HEK293 (cell line): ENCODE data around the gene DNMBP.

ENCODE experiments used
- EGR2 ChIP-seq: fragments of 450-650 bp; formaldehyde crosslinking; IDR thresholded peaks from 2 replicates; pipeline ENCODE4 v1.5.1; 2016; ENCODE audit warnings: low read depth, missing biosample characterization, missing genetic modification characterization
- HOXD13 ChIP-seq: sonication (generic); formaldehyde crosslinking; IDR thresholded peaks from 2 replicates; pipeline ENCODE4 v1.8.0; 2022; ENCODE audit warnings: missing genetic modification reagents, borderline replicate concordance
- KLF1 ChIP-seq: fragments of 450-650 bp; formaldehyde crosslinking; IDR thresholded peaks from 2 replicates; pipeline ENCODE4 v1.5.1; 2016; ENCODE audit warnings: missing biosample characterization, missing genetic modification characterization
- KLF16 ChIP-seq: fragments of 450-650 bp; formaldehyde crosslinking; IDR thresholded peaks from 2 replicates; pipeline ENCODE4 v1.5.1; 2017; ENCODE audit warnings: missing biosample characterization, missing genetic modification characterization
- SETDB1 ChIP-seq: IDR thresholded peaks from one replicate; pipeline ENCODE4 v1.6.1; 2017; ENCODE audit warnings: mild to moderate bottlenecking, low read length, moderate library complexity, mixed read lengths; ENCODE audit not compliant: insufficient read length
- ZBTB17 ChIP-seq: fragments of 450-650 bp; formaldehyde crosslinking; IDR thresholded peaks from 2 replicates; pipeline ENCODE4 v1.5.1; 2016; ENCODE audit warnings: missing biosample characterization, missing genetic modification characterization
- ZBTB8A ChIP-seq: fragments of 450-650 bp; formaldehyde crosslinking; IDR thresholded peaks from 2 replicates; pipeline ENCODE4 v1.5.1; 2016; ENCODE audit warnings: missing biosample characterization, missing genetic modification characterization
- ZFP3 ChIP-seq: fragments of 450-650 bp; formaldehyde crosslinking; IDR thresholded peaks from 2 replicates; pipeline ENCODE4 v1.5.1; 2016; ENCODE audit warnings: low read depth, missing biosample characterization, missing genetic modification characterization
- ZNF10 ChIP-seq: fragments of 450-650 bp; formaldehyde crosslinking; IDR thresholded peaks from 2 replicates; pipeline ENCODE4 v1.5.1; 2017; ENCODE audit warnings: missing biosample characterization, missing genetic modification characterization
- ZNF114 ChIP-seq: fragments of 450-650 bp; formaldehyde crosslinking; IDR thresholded peaks from 2 replicates; pipeline ENCODE4 v1.5.0; 2017; ENCODE audit warnings: missing biosample characterization, missing genetic modification characterization
- ZNF211 ChIP-seq: fragments of 450-650 bp; formaldehyde crosslinking; IDR thresholded peaks from 2 replicates; pipeline ENCODE4 v1.5.1; 2016; ENCODE audit warnings: low read depth, missing biosample characterization, missing genetic modification characterization
- ZNF350 ChIP-seq: fragments of 450-650 bp; formaldehyde crosslinking; IDR thresholded peaks from 2 replicates; pipeline ENCODE4 v1.5.0; 2017; ENCODE audit warnings: missing biosample characterization, mild to moderate bottlenecking, missing genetic modification characterization
- ZNF37A ChIP-seq: fragments of 450-650 bp; IDR thresholded peaks from 2 replicates; pipeline ENCODE4 v1.5.1; 2018; ENCODE audit warnings: missing biosample characterization, missing genetic modification characterization
- ZNF433 ChIP-seq: fragments of 450-650 bp; formaldehyde crosslinking; IDR thresholded peaks from 2 replicates; pipeline ENCODE4 v1.5.1; 2016; ENCODE audit warnings: missing biosample characterization, missing genetic modification characterization, low read depth
- ZNF530 ChIP-seq: fragments of 450-650 bp; formaldehyde crosslinking; IDR thresholded peaks from 2 replicates; pipeline ENCODE4 v1.5.1; 2016; ENCODE audit warnings: low read depth, missing biosample characterization, missing genetic modification characterization
- ZNF629 ChIP-seq: fragments of 450-650 bp; formaldehyde crosslinking; IDR thresholded peaks from 2 replicates; pipeline ENCODE4 v1.5.1; 2017; ENCODE audit warnings: missing biosample characterization, missing genetic modification characterization
- ZNF701 ChIP-seq: fragments of 450-650 bp; formaldehyde crosslinking; IDR thresholded peaks from 2 replicates; pipeline ENCODE4 v1.5.1; 2016; ENCODE audit warnings: missing biosample characterization, missing genetic modification characterization
- ZNF707 ChIP-seq: fragments of 450-650 bp; formaldehyde crosslinking; IDR thresholded peaks from 2 replicates; pipeline ENCODE4 v1.5.1; 2016; ENCODE audit warnings: missing biosample characterization, missing genetic modification characterization
- TF ChIP-seq, protein P1 (sequence below): fragments of 450-650 bp; formaldehyde crosslinking; IDR thresholded peaks from 2 replicates; pipeline ENCODE4 v1.5.1; 2017; ENCODE audit warnings: missing biosample characterization, missing genetic modification characterization
- TF ChIP-seq, protein P2 (sequence below): fragments of 450-650 bp; formaldehyde crosslinking; IDR thresholded peaks from 2 replicates; pipeline ENCODE4 v1.5.1; 2016; ENCODE audit warnings: missing biosample characterization, missing genetic modification characterization
- TF ChIP-seq, protein P3 (sequence below): fragments of 450-650 bp; formaldehyde crosslinking; IDR thresholded peaks from 2 replicates; pipeline ENCODE4 v1.5.1; 2016; ENCODE audit warnings: missing biosample characterization, missing genetic modification characterization, low read depth
- TF ChIP-seq, protein P4 (sequence below): fragments of 450-650 bp; formaldehyde crosslinking; IDR thresholded peaks from 2 replicates; pipeline ENCODE4 v1.5.1; 2017; ENCODE audit warnings: missing biosample characterization, missing genetic modification characterization
- TF ChIP-seq, protein P5 (sequence below): fragments of 450-650 bp; formaldehyde crosslinking; IDR thresholded peaks from 2 replicates; pipeline ENCODE4 v1.5.1; 2017; ENCODE audit warnings: missing biosample characterization, missing genetic modification characterization
- TF ChIP-seq, protein P6 (sequence below): fragments of 450-650 bp; formaldehyde crosslinking; IDR thresholded peaks from 2 replicates; pipeline ENCODE4 v1.5.1; 2016; ENCODE audit warnings: missing biosample characterization, missing genetic modification characterization, borderline replicate concordance
- TF ChIP-seq, protein P7 (sequence below): fragments of 450-650 bp; formaldehyde crosslinking; IDR thresholded peaks from 2 replicates; pipeline ENCODE4 v1.5.1; 2016; ENCODE audit warnings: missing biosample characterization, missing genetic modification characterization

Gene DNMBP

DNA sequence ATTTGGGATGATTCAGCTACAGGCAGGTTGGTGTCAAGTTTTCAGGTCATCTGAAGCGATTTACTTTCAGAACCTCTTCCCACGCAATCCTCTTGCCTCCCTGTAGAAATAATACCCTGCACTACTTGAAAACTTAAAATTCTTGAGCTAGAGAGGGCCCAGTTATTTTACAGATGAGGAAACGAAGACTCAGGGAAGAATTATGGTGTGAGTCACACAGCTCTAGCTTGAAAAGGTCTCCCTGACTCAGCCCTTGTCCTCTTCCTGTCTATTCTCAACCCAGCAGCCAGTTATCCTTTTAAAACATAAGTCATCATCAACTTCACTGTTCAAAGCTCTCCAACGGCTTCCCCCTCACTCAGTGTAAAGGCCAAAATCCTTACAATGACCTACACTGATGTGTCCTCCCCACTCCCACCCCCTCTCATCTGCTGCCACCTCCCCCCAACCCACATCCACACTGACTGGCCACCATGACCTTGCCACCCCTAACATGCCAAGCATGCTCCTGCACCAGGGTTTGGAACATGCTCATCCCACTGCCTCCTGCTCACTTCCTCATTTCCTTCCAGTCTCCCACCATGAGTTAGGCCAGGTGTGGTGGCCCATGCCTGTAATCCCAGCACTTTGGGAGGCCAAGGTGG, 3.4 kb downstream of the DNMBP start (continued):
- TF ChIP-seq, protein P1, sequence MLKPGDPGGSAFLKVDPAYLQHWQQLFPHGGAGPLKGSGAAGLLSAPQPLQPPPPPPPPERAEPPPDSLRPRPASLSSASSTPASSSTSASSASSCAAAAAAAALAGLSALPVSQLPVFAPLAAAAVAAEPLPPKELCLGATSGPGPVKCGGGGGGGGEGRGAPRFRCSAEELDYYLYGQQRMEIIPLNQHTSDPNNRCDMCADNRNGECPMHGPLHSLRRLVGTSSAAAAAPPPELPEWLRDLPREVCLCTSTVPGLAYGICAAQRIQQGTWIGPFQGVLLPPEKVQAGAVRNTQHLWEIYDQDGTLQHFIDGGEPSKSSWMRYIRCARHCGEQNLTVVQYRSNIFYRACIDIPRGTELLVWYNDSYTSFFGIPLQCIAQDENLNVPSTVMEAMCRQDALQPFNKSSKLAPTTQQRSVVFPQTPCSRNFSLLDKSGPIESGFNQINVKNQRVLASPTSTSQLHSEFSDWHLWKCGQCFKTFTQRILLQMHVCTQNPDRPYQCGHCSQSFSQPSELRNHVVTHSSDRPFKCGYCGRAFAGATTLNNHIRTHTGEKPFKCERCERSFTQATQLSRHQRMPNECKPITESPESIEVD = peak; percentile 91
- TF ChIP-seq, protein P2, sequence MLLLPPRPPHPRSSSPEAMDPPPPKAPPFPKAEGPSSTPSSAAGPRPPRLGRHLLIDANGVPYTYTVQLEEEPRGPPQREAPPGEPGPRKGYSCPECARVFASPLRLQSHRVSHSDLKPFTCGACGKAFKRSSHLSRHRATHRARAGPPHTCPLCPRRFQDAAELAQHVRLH = no peak
- TF ChIP-seq, protein P3, sequence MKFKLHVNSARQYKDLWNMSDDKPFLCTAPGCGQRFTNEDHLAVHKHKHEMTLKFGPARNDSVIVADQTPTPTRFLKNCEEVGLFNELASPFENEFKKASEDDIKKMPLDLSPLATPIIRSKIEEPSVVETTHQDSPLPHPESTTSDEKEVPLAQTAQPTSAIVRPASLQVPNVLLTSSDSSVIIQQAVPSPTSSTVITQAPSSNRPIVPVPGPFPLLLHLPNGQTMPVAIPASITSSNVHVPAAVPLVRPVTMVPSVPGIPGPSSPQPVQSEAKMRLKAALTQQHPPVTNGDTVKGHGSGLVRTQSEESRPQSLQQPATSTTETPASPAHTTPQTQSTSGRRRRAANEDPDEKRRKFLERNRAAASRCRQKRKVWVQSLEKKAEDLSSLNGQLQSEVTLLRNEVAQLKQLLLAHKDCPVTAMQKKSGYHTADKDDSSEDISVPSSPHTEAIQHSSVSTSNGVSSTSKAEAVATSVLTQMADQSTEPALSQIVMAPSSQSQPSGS = no peak
- TF ChIP-seq, protein P4, sequence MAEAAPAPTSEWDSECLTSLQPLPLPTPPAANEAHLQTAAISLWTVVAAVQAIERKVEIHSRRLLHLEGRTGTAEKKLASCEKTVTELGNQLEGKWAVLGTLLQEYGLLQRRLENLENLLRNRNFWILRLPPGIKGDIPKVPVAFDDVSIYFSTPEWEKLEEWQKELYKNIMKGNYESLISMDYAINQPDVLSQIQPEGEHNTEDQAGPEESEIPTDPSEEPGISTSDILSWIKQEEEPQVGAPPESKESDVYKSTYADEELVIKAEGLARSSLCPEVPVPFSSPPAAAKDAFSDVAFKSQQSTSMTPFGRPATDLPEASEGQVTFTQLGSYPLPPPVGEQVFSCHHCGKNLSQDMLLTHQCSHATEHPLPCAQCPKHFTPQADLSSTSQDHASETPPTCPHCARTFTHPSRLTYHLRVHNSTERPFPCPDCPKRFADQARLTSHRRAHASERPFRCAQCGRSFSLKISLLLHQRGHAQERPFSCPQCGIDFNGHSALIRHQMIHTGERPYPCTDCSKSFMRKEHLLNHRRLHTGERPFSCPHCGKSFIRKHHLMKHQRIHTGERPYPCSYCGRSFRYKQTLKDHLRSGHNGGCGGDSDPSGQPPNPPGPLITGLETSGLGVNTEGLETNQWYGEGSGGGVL (tag by site-specific recombination) = peak; percentile 15; the same call in 1 of the 2 replicates
- TF ChIP-seq ZNF114 (tag by site-specific recombination) (no peak), ZNF629 (tag by site-specific recombination) (peak; percentile 48), KLF1 (tag by site-specific recombination) (no peak), ZNF530 (no peak), ZNF707 (tag by site-specific recombination) (no peak), SETDB1 (no peak), ZNF211 (tag by site-specific recombination) (no peak), ZBTB17 (tag by site-specific recombination) (no peak), ZNF433 (tag by site-specific recombination) (no peak), ZNF10 (tag by site-specific recombination) (no peak), ZBTB8A (tag by site-specific recombination) (no peak), ZNF37A (no peak), ZNF701 (no peak), EGR2 (tag by site-specific recombination) (peak; percentile 91), KLF16 (no peak), HOXD13 (CRISPR knock-in tag) (no peak), ZFP3 (tag by site-specific recombination) (no peak), ZNF350 (tag by site-specific recombination) (no peak)
- TF ChIP-seq, protein P5, sequence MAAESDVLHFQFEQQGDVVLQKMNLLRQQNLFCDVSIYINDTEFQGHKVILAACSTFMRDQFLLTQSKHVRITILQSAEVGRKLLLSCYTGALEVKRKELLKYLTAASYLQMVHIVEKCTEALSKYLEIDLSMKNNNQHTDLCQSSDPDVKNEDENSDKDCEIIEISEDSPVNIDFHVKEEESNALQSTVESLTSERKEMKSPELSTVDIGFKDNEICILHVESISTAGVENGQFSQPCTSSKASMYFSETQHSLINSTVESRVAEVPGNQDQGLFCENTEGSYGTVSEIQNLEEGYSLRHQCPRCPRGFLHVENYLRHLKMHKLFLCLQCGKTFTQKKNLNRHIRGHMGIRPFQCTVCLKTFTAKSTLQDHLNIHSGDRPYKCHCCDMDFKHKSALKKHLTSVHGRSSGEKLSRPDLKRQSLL (tag by site-specific recombination) = peak; percentile 36; the same call in 1 of the 2 replicates
- TF ChIP-seq, protein P6, sequence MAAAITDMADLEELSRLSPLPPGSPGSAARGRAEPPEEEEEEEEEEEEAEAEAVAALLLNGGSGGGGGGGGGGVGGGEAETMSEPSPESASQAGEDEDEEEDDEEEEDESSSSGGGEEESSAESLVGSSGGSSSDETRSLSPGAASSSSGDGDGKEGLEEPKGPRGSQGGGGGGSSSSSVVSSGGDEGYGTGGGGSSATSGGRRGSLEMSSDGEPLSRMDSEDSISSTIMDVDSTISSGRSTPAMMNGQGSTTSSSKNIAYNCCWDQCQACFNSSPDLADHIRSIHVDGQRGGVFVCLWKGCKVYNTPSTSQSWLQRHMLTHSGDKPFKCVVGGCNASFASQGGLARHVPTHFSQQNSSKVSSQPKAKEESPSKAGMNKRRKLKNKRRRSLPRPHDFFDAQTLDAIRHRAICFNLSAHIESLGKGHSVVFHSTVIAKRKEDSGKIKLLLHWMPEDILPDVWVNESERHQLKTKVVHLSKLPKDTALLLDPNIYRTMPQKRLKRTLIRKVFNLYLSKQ (tag by site-specific recombination) = no peak
- TF ChIP-seq, protein P7, sequence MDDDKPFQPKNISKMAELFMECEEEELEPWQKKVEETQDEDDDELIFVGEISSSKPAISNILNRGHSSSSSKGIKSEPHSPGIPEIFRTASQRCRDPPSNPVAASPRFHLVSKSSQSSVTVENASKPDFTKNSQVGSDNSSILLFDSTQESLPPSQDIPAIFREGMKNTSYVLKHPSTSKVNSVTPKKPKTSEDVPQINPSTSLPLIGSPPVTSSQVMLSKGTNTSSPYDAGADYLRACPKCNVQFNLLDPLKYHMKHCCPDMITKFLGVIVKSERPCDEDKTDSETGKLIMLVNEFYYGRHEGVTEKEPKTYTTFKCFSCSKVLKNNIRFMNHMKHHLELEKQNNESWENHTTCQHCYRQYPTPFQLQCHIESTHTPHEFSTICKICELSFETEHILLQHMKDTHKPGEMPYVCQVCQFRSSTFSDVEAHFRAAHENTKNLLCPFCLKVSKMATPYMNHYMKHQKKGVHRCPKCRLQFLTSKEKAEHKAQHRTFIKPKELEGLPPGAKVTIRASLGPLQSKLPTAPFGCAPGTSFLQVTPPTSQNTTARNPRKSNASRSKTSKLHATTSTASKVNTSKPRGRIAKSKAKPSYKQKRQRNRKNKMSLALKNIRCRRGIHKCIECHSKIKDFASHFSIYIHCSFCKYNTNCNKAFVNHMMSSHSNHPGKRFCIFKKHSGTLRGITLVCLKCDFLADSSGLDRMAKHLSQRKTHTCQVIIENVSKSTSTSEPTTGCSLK (tag by site-specific recombination) = no peak
